OCI-LY7 (cell line): ENCODE results near the gene RXRA.

ENCODE experiments used
- CTCF ChIP-seq: fragments of 200-600 bp; sonication (generic); conservative IDR thresholded peaks from 2 replicates; pipeline ENCODE4 v1.5.1; 2014; ENCODE audit warnings: mild to moderate bottlenecking, antibody characterized with exemption, low read length, moderate library complexity, mixed read lengths
- EZH2phosphoT487 ChIP-seq: fragments of 200-600 bp; sonication (generic); IDR thresholded peaks from 2 replicates; pipeline ENCODE4 v1.6.1; 2018; ENCODE audit warnings: low read depth, borderline replicate concordance, mild to moderate bottlenecking, mixed run types, antibody characterized with exemption, low read length, moderate library complexity, mixed read lengths

GRCh38 chr9:134324359-134325095 lies 1.7 kb upstream of the RXRA start:
- TF ChIP-seq CTCF = no peak
- no peak for TF ChIP-seq EZH2phosphoT487
